GM21619 (cell line): ENCODE measurements around the gene GRWD1.

ENCODE experiments used
- ATAC-seq: cut with Tn5 transposase; IDR thresholded peaks from one replicate; pipeline ENCODE4 v1.9.1; 2021; ENCODE audit not compliant: unreplicated experiment

Gene GRWD1

GRCh38 chr19:48495396-48495795 is 49.6 kb downstream of the GRWD1 start:
- no peak for ATAC-seq

DNA sequence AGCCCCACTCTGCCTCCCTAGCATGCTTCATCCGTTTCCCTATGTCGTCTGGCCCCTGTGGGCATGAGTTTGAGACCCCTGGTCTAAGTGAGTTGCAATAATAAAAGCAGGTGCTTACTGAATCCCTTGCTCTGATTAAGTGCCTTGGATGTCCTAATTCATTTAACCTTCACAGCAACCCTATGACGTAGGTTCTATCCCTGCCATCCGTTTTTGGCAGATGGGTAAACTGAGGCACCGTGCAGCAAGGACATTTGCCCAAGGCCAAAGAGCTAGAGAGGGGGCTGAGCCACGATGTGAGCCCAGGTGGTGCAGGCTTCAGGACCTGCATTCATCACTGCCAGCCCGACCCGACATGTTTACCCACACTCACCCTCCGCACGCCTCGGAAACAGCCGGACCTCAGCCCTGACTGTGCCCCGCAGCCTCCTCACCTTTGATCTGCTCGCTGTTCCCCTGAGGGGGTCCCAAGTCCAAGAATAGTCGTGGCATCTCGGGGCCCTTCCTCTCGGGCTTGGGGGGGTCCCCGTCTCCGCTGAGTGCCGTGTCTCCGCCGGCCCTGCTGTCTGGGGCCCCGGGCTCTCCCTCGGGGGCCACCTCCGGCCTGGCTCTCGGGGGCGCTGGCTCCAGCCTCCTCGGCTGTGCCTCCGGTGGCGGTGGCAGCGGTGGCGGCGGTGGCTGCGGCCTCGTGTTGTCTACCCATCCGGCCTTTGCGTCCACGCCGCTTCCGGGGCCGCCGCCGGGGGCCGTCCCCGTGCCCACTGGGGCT is 51.4 kb downstream of the GRWD1 start:
- no peak for ATAC-seq

GRCh38 chr19:48497728-48498594 is 52.2 kb downstream of the GRWD1 start:
- no peak for ATAC-seq

DNA sequence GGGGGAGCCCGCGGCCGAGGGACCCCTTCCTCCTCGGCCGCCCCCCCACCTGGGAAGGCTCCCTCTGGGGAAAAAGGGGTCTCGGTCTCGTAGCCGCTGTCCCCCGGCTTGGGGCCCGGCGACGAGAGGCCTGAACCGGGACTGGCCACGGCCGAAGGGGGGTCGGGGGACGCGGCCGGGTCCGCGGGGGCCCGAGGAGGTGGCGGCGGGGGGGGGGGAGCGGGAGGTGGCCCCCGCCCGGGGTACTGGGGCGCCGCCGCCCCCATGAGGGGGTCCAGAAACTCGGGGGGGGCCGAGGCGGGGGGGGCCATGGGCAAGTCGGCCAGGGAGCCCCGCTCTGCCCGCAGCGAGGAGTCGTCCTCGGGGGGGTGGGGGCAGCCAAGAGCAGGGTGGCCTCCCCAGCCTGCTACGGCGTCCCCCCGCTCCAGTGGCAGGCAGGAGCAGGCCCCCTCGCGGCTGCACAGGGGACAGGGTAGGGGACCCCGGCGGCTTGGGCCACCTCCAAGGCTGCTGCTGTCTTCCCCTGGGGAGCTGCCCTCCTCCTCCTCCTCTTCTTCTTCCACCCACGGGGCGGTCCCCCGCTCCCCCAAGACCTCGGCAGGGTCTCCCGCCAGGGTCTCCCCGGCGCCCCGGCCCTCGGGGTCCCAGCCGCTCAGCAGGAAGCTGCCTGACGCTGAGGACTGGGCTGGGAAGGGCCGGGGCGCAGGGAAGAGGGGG is 53.0 kb downstream of the GRWD1 start:
- no peak for ATAC-seq

DNA sequence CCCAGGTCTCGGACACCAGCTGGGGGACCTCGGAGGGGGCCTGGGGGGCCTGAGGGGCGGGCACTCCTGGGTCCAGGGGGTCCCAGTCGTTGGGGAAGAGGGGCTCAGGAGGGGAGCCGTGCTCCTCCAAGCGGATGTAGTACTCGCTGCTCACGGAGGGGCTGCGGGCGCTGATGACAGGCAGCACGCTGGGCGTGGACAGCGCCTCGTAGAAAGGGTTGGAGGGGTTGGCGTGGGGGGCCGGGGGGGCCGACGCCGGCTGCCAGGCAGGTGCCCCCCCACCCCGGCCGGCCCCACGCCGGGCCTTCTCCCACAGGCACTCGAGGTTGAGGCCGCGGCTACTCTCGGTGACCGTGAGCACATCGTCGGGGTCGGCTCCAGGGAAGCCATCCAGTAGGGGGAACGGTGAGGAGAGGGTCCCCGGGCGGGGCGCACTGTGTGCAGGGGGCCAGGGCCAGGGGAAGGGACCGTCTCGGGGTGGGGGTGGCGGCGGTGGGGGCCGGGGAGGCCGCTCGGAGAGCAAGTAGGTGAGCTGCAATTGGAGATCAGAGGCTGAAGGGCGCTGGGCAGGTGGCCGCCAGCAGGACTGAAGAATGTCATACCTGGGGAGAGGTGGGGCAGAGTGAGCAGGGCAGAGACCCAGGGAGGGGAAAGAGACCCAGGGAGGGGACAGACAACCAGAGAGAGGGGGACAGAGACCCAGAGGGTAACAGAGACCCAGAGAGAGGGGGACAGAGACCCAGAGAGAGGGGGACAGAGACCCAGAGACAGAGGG is 53.7 kb downstream of the GRWD1 start:
- no peak for ATAC-seq

- ATAC-seq, result no peak
These were observed 55.2 kb downstream of the GRWD1 start for GRCh38 chr19:48500830-48501493.

GRCh38 chr19:48501494-48502349 is 55.9 kb downstream of the GRWD1 start:
- no peak for ATAC-seq

GRCh38 chr19:48502350-48503018 is 56.7 kb downstream of the GRWD1 start:
- no peak for ATAC-seq

GRCh38 chr19:48506138-48506733 is 60.5 kb downstream of the GRWD1 start:
- ATAC-seq, result no peak
